Mesothelial cell of epicardium (in vitro differentiated cells): ENCODE data around the gene SFMBT1. TPM values are rescaled to one million over a fixed set of nuclear protein-coding genes. Genes with fewer than 3 reads are reported as not detected.

Experiments
- DNase-seq, 2 experiments: peaks; one replicate each; pipeline ENCODE4 v3.0.0; 2021; ENCODE audit warnings: low spot score in 2 of 2; ENCODE audit not compliant: unreplicated experiment in 2 of 2
- H3K27ac Mint-ChIP-seq: 2 replicates; pipeline ENCODE4 v1.8.0; 2021; ENCODE audit warnings: mixed read lengths
- H3K27me3 Mint-ChIP-seq: 2 replicates; pipeline ENCODE4 v1.8.0; 2021; ENCODE audit warnings: low read depth, mixed read lengths
- H3K36me3 Mint-ChIP-seq: 2 replicates; pipeline ENCODE4 v1.8.0; 2021; ENCODE audit warnings: mixed read lengths
- H3K4me1 Mint-ChIP-seq: 2 replicates; pipeline ENCODE4 v1.8.0; 2021; ENCODE audit warnings: mixed read lengths
- H3K4me3 Mint-ChIP-seq: 2 replicates; pipeline ENCODE4 v1.8.0; 2021; ENCODE audit warnings: mild to moderate bottlenecking, moderate library complexity, mixed read lengths
- H3K9me3 Mint-ChIP-seq: 2 replicates; pipeline ENCODE4 v1.8.0; 2021; ENCODE audit warnings: mixed read lengths
- CTCF ChIP-seq: fragments of 200-600 bp; sonication (generic); IDR thresholded peaks from one replicate; pipeline ENCODE4 v1.5.0; 2021; ENCODE audit warnings: antibody characterized with exemption; ENCODE audit not compliant: unreplicated experiment
- total RNA-seq: library from RNA; stranded (reverse); gene quantifications from 3 replicates; pipeline ENCODE4 v1.2.1, GENCODE V29; 2021

Gene SFMBT1
- total RNA-seq, 1 donor from 2014 or later: 4.4 TPM

- H3K4me3 Mint-ChIP-seq: no peak overlapping the region
- peaks cover 18% of the 10 kb centered on the region for H3K27me3 Mint-ChIP-seq
- no peak overlapping the region for H3K27ac Mint-ChIP-seq
- H3K36me3 Mint-ChIP-seq: no peaks in the 10 kb centered on the region
- peaks cover 11% of the 10 kb centered on the region for H3K4me1 Mint-ChIP-seq
- no peak for DNase-seq
- TF ChIP-seq CTCF: no peak
- no peaks in the 10 kb centered on the region for H3K9me3 Mint-ChIP-seq
Observed at GRCh38 chr3:53069422-53070068, 23.7 kb upstream of the SFMBT1 start.

GRCh38 chr3:53068176-53068575 lies 22.3 kb upstream of the SFMBT1 start:
- no peaks in the 10 kb centered on the region for H3K9me3 Mint-ChIP-seq
- no peaks in the 10 kb centered on the region for H3K36me3 Mint-ChIP-seq
- no peak for TF ChIP-seq CTCF
- H3K4me1 Mint-ChIP-seq: peaks cover 8% of the 10 kb centered on the region
- DNase-seq: no peak
- no peak overlapping the region for H3K4me3 Mint-ChIP-seq
- no peak overlapping the region for H3K27ac Mint-ChIP-seq
- H3K27me3 Mint-ChIP-seq: peaks cover 27% of the 10 kb centered on the region

GRCh38 chr3:53067567-53067966 lies 21.7 kb upstream of the SFMBT1 start:
- TF ChIP-seq CTCF: no peak
- no peak for DNase-seq
- H3K4me3 Mint-ChIP-seq: no peak overlapping the region
- H3K27me3 Mint-ChIP-seq: peaks cover 28% of the 10 kb centered on the region
- H3K4me1 Mint-ChIP-seq: peaks cover 3% of the 10 kb centered on the region
- no peaks in the 10 kb centered on the region for H3K36me3 Mint-ChIP-seq
- H3K9me3 Mint-ChIP-seq: no peaks in the 10 kb centered on the region
- no peak overlapping the region for H3K27ac Mint-ChIP-seq

DNA sequence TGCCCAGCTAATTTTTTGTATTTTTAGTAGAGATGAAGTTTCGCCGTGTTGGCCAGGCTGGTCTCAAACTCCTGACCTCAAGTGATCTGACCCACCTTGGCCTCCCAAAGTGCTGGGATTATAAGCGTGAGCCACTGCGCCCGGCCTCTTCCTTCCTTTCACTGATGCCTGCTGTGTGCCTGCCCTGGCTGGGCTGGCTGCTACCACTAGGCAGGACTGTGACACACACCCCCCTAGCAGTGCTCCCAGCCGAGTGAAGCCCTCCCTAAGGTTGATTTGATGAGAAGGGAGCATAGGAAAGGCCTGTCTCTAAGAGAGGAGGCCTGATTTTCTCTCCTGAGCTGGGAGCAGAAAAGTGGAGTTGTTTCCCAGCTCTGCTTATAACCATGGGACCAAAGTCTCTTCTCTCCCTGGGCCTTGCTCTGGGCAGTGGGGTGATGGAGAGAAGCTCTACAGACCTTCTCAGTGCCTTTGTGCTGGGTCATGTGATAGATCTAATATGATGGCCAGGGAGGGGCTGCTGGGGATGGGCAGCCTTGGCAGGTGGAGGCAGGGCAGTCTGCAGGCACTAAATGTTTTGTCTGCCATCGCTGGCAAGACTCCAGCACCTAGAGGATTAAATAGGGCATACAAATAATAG lies 20.1 kb upstream of the SFMBT1 start:
- H3K36me3 Mint-ChIP-seq: no peaks in the 10 kb centered on the region
- H3K27me3 Mint-ChIP-seq: peaks cover 39% of the 10 kb centered on the region
- no peak for DNase-seq
- no peaks in the 10 kb centered on the region for H3K4me1 Mint-ChIP-seq
- no peak for TF ChIP-seq CTCF
- H3K9me3 Mint-ChIP-seq: no peaks in the 10 kb centered on the region
- no peak overlapping the region for H3K4me3 Mint-ChIP-seq
- H3K27ac Mint-ChIP-seq: no peak overlapping the region

DNA sequence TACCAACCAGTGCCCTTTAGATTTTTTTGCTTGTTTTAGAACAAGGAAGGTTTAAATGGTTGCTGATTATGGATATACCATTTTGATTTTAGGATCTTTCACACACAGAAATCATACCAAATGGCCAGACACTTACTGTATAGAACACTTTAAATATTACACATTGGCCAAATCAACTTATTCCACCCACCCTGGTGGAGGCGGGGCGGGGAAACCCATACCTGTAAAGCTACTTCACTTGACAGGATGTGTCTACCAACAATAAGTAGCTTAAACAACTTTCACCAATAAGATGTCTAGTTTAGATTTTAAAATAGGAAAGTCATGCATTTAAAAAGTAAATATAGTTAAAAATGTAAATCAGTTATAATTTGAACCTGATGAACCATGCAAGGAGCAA lies 17.0 kb upstream of the SFMBT1 start:
- DNase-seq: no peak
- H3K27me3 Mint-ChIP-seq: peaks cover 50% of the 10 kb centered on the region
- no peaks in the 10 kb centered on the region for H3K36me3 Mint-ChIP-seq
- H3K9me3 Mint-ChIP-seq: no peaks in the 10 kb centered on the region
- no peak for TF ChIP-seq CTCF
- no peak overlapping the region for H3K27ac Mint-ChIP-seq
- no peak overlapping the region for H3K4me3 Mint-ChIP-seq
- H3K4me1 Mint-ChIP-seq: no peaks in the 10 kb centered on the region
